HepG2 (cell line): Measurements from ENCODE around the gene ESPN. TPM values are rescaled to one million over a fixed set of nuclear protein-coding genes. Genes with fewer than 3 reads are reported as not detected.

ENCODE experiments used
- ATAC-seq: fragments of 200-7000 bp; cut with Tn5 transposase; 3 replicates; pipeline ENCODE4 v1.9.1; 2020; ENCODE audit warnings: mild to moderate bottlenecking, moderate library complexity
- BruUV-seq: library from RNA; stranded (reverse); fragments of 400-500 nt; replicated peaks from 2 replicates; lab custom pipeline; 2021; lab: Mats Ljungman, UMichigan
- CTCF ChIA-PET: fragments of 300-600 bp; formaldehyde crosslinking; extraction: SDS; loops from one replicate; lab custom pipeline; 2021; ENCODE audit warnings: low total read pairs, inconsistent platforms, low intra/inter-chr PET ratio; lab: Yijun Ruan, JAX
- POLR2A ChIA-PET: fragments of 350-600 bp; sonication (Branson Sonifier 250); formaldehyde crosslinking; loops from one replicate; lab custom pipeline; 2020; ENCODE audit warnings: antibody characterized with exemption, inconsistent platforms; lab: Yijun Ruan, JAX
- DNase-seq: peaks from one replicate; pipeline ENCODE4 v3.0.0-alpha.2; 2015; ENCODE audit warnings: low spot score
- FAIRE-seq: peaks from 3 replicates; lab custom pipeline; 2011; peaks lifted over from hg19 to GRCh38; lab: Jason Lieb, UNC
- H2AFZ ChIP-seq: one replicate; pipeline ENCODE4 v1.6.1; 2011; ENCODE audit warnings: low read length, inconsistent platforms
- H3K27ac ChIP-seq: fragments of 300-600 bp; 3 replicates; pipeline ENCODE4 v1.8.0; 2011; ENCODE audit warnings: mixed run types, mild to moderate bottlenecking, mixed read lengths, low read length, inconsistent platforms; ENCODE audit not compliant: insufficient read depth; ENCODE audit errors: extremely low read length
- H3K27me3 ChIP-seq, 2 experiments: fragments of 200-600 bp in 1 of 2; 2 replicates in 1 of 2; 3 replicates in 1 of 2; pipeline versions ENCODE4 v1.6.0 to v1.8.0; 2011; ENCODE audit warnings: low read length in 2 of 2, mild to moderate bottlenecking in 2 of 2, moderate library complexity in 2 of 2, inconsistent platforms in 1 of 2; ENCODE audit not compliant: insufficient read depth in 2 of 2, control insufficient read depth in 1 of 2
- H3K36me3 ChIP-seq, 2 experiments: fragments of 200-600 bp in 1 of 2; replicated peaks in 1 of 2; 2 replicates in 1 of 2; 3 replicates in 1 of 2; pipeline versions ENCODE4 v1.5.1 to v1.8.0; 2011; ENCODE audit warnings: low read length in 2 of 2, inconsistent platforms in 1 of 2; ENCODE audit not compliant: insufficient read depth in 2 of 2, control insufficient read depth in 1 of 2
- H3K4me1 ChIP-seq: 2 replicates; pipeline ENCODE4 v1.5.1; 2012; ENCODE audit warnings: low read length, inconsistent platforms; ENCODE audit not compliant: insufficient read depth
- H3K4me2 ChIP-seq: 2 replicates; pipeline ENCODE4 v1.6.0; 2011; ENCODE audit warnings: low read depth, low read length, inconsistent platforms
- H3K4me3 ChIP-seq, 3 experiments: fragments of 200-600 bp in 1 of 3; sonication (generic), shearing (Covaris generic) in 1 of 3; replicated peaks in 1 of 3; 2 replicates each; pipeline ENCODE4 v1.5.1; 2011 to 2016; ENCODE audit warnings: low read length in 3 of 3, inconsistent platforms in 2 of 3, low read depth in 2 of 3, mild to moderate bottlenecking in 2 of 3, control low read depth in 1 of 3, mixed read lengths in 1 of 3; ENCODE audit not compliant: insufficient read depth in 1 of 3
- H3K79me2 ChIP-seq: one replicate; pipeline ENCODE4 v1.6.1; 2011; ENCODE audit warnings: low read length, inconsistent platforms; ENCODE audit not compliant: insufficient read depth
- H3K9ac ChIP-seq: 2 replicates; pipeline ENCODE4 v1.6.0; 2011; ENCODE audit warnings: mild to moderate bottlenecking, low read depth, low read length, inconsistent platforms; ENCODE audit not compliant: insufficient read depth
- H3K9me3 ChIP-seq: 2 replicates; pipeline ENCODE4 v1.5.1; 2012; ENCODE audit warnings: mild to moderate bottlenecking, low read length
- H4K20me1 ChIP-seq: 2 replicates; pipeline ENCODE4 v1.6.0; 2011; ENCODE audit warnings: inconsistent platforms, mild to moderate bottlenecking, low read length, moderate library complexity; ENCODE audit not compliant: insufficient read depth
- AGO2 ChIP-seq: fragments of 200-400 bp; formaldehyde crosslinking; optimal IDR thresholded peaks from 2 replicates; pipeline ENCODE3; 2017; ENCODE audit warnings: mild to moderate bottlenecking, low read depth, low read length, moderate library complexity
- FOSL1 ChIP-seq: sonication (generic); formaldehyde crosslinking; IDR thresholded peaks from 2 replicates; pipeline ENCODE4 v1.9.0; 2021; ENCODE audit warnings: missing genetic modification reagents, borderline replicate concordance
- JUNB ChIP-seq: sonication (generic); formaldehyde crosslinking; IDR thresholded peaks from 2 replicates; pipeline ENCODE4 v1.8.0; 2022; ENCODE audit warnings: missing genetic modification reagents, mild to moderate bottlenecking, borderline replicate concordance
- ZFY ChIP-seq: sonication (generic); formaldehyde crosslinking; IDR thresholded peaks from 2 replicates; pipeline ENCODE4 v1.4.0; 2020; ENCODE audit warnings: missing genetic modification reagents
- ZNF225 ChIP-seq: sonication (generic); formaldehyde crosslinking; IDR thresholded peaks from 2 replicates; pipeline ENCODE4 v1.4.0; 2020; ENCODE audit warnings: mild to moderate bottlenecking, missing genetic modification reagents
- ZNF44 ChIP-seq: sonication (generic); formaldehyde crosslinking; IDR thresholded peaks from 2 replicates; pipeline ENCODE4 v1.5.1; 2020; ENCODE audit warnings: mild to moderate bottlenecking, missing genetic modification reagents
- WGBS: methylation state at CpG from one replicate; pipeline ENCODE4 v1.1.6; 2017; ENCODE audit warnings: low lambda C conversion rate; 5-methylcytosine and 5-hydroxymethylcytosine counted together
- in situ Hi-C: cut with HindIII; loops from 2 replicates; pipeline ENCODE4 v1.10.0; 2017; ENCODE audit warnings: low pct_unique_long_range_greater_than_20kb; ENCODE audit not compliant: extremely low pct_ligation_motif_present
- intact Hi-C: fragments of 100-400 bp; cut with micrococcal nuclease; formaldehyde crosslinking; loops from one replicate; pipeline ENCODE4 v1.10.0; 2022; ENCODE audit not compliant: unreplicated experiment
- polyA plus RNA-seq, 8 experiments: library from polyadenylated mRNA; depleted of rRNA in 3 of 8; stranded (reverse) in 7 of 8; unstranded in 1 of 8; fragments of >200 nt; fragmentation: Illumina TruSeq in 4 of 8; extraction: Trizol in 4 of 8; gene quantifications; 2 replicates each; pipeline versions ENCODE4 v1.2.1 to v1.2.3, GENCODE V29; 2011 to 2016; ENCODE audit warnings: low read depth in 4 of 8, missing spikeins in 1 of 8, mixed read lengths in 1 of 8; ENCODE audit not compliant: insufficient read depth in 1 of 8
- total RNA-seq, 5 experiments: library from RNA; depleted of rRNA; stranded (reverse); fragments of >200 nt; fragmentation: Illumina TruSeq; extraction: Trizol; gene quantifications; 2 replicates each; pipeline ENCODE4 v1.2.3, GENCODE V29; 2016; ENCODE audit warnings: low read depth in 1 of 5
- TF ChIP-seq, protein P1 (sequence below): sonication (generic); formaldehyde crosslinking; IDR thresholded peaks from 2 replicates; pipeline ENCODE4 v1.5.1; 2020; ENCODE audit warnings: missing genetic modification reagents, mild to moderate bottlenecking, borderline replicate concordance

ESPN gene
- total and polyA plus RNA-seq, 2 of the 13 experiments (the other 11 are each of a cell fraction or from before 2014, with no cell fraction given) = 48.6 to 54.2 TPM

- no peak overlapping the region for H3K27ac ChIP-seq
- CTCF ChIA-PET = no interaction called here
- H3K79me2 ChIP-seq = no peaks in the 10 kb centered on the region
- in situ Hi-C loops (no loop called here), intact Hi-C loops (no loop called here)
- no peak overlapping the region for H3K4me2 ChIP-seq
- H2AFZ ChIP-seq = no peak overlapping the region
- no TSS peak for BruUV-seq
- no peak overlapping the region for H3K9ac ChIP-seq
- DNase-seq (no peak), ATAC-seq (no peak), FAIRE-seq (no peak)
- peaks cover 26 to 57% of the 10 kb centered on the region in 2 experiments; a peak in 4 of 5 replicates for H3K27me3 ChIP-seq
- no peaks in the 10 kb centered on the region for H3K9me3 ChIP-seq
- POLR2A ChIA-PET = interaction anchor here (1.3 kb wide), 1 partner anchor 9 kb away, joined by 5 read pairs; no protein-coding TSS in a partner anchor
- 31% methylated on average over 2 of the region's 12 CpGs for WGBS
- TF ChIP-seq JUNB (CRISPR knock-in tag) (no peak), ZFY (CRISPR knock-in tag) (no peak), FOSL1 (no peak), ZNF225 (CRISPR knock-in tag) (no peak), ZNF44 (no peak), AGO2 (no peak)
- TF ChIP-seq, protein P1, sequence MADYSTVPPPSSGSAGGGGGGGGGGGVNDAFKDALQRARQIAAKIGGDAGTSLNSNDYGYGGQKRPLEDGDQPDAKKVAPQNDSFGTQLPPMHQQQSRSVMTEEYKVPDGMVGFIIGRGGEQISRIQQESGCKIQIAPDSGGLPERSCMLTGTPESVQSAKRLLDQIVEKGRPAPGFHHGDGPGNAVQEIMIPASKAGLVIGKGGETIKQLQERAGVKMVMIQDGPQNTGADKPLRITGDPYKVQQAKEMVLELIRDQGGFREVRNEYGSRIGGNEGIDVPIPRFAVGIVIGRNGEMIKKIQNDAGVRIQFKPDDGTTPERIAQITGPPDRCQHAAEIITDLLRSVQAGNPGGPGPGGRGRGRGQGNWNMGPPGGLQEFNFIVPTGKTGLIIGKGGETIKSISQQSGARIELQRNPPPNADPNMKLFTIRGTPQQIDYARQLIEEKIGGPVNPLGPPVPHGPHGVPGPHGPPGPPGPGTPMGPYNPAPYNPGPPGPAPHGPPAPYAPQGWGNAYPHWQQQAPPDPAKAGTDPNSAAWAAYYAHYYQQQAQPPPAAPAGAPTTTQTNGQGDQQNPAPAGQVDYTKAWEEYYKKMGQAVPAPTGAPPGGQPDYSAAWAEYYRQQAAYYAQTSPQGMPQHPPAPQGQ = no peak
- H3K4me3 ChIP-seq = no peak overlapping the region
- no peaks in the 10 kb centered on the region for H3K36me3 ChIP-seq
- peaks cover 64% of the 10 kb centered on the region for H3K4me1 ChIP-seq
- no peaks in the 10 kb centered on the region for H4K20me1 ChIP-seq
Measured at GRCh38 chr1:6507461-6507911, 82.9 kb downstream of the ESPN start.
